NCI-H2081 treated with DMSO at 0.1 percent for 48 hours (cell line): ENCODE measurements around the gene PHPT1.
"Not testable (repeated sequence)": the region's sequence is repeated elsewhere in the genome, so short reads cannot be mapped to it uniquely, and the experiment has no call there.

Experiments used
- DNase-seq: peaks from one replicate; lab custom pipeline; 2025; lab: John Stamatoyannopoulos, UW

The PHPT1 gene

DNA sequence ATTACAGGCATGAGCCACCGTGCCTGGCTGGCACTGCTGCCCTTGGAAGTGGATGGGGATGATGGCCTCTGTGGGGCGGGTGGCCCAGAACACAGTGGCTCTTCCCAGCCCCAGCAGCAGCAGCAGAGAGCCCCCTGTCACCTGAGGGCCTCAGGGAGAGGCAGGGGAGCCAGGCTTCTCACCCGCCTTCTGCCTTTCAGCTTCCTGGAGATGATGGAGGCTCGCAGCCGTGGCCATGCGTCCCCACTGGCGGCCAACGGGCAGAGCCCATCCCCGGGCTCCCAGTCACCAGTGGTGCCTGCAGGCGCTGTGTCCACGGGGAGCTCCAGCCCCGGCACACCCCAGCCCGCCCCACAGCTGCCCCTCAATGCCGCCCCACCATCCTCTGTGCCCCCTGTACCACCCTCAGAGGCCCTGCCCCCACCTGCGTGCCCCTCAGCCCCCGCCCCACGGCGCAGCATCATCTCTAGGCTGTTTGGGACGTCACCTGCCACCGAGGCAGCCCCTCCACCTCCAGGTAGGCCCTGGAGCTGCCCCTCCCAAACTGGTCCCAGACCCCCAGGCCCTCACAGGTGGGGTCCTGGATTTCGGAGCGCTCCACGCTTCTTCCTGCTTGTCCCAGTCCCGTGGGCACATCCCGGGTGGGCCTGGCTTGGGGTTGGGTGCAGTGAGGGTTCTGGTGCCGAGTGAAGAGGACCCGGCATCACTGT is 11.9 kb upstream of the PHPT1 start:
- DNase-seq: no peak

DNA sequence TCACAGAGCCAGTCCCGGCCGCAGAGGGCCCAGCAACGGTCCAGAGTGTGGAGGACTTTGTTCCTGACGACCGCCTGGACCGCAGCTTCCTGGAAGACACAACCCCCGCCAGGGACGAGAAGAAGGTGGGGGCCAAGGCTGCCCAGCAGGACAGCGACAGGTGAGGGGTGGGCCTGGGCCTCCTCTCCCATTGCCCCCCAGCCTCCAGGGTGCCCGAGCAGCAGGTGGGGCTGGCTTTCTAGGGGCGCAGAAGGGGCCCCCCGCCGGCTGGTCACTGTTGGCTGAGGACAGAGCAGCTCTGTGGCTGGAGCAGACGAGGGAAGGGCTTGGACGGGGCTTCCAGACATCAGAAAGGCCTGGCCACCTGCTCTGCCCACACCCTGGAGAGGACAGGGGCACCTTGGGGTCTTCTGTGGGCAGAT is 11.3 kb upstream of the PHPT1 start:
- not testable (repeated sequence) for DNase-seq

DNA sequence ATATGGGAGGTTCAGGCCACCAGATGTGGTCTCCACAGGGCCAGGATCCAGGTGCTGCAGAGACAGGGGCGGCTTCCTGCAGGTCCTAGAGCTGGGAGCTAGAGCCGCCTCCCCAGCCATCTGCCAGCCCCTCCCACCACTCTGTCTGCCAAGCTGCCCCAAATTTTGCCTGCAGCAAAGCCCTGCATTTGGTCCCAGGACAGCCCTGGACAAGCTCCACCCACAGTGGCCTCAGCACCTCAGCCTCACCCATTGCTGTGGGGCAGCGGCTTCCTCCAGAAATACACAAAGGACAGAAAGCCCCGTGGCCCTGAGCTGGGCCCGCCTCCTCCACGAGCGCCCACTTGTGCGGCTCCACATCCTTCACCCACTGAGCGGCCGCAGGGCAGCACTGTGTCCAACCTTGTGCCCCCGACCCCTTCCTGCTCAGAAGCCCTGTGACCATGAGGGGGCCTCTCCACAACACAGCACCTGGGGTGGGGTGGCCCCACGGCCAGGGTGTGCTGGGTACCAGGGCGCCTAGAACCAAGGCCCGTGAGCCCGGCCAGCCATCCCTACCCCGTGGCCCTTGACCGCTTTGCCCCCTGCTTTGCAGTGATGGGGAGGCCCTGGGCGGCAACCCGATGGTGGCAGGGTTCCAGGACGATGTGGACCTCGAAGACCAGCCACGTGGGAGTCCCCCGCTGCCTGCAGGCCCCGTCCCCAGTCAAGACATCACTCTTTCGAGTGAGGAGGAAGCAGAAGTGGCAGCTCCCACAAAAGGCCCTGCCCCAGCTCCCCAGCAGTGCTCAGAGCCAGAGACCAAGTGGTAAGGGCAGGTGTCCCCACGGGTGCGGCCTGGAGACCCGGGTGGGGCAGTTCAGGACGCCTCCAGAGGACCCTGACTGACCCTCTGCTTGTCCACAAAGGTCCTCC is 10.6 kb upstream of the PHPT1 start:
- DNase-seq: no peak

DNA sequence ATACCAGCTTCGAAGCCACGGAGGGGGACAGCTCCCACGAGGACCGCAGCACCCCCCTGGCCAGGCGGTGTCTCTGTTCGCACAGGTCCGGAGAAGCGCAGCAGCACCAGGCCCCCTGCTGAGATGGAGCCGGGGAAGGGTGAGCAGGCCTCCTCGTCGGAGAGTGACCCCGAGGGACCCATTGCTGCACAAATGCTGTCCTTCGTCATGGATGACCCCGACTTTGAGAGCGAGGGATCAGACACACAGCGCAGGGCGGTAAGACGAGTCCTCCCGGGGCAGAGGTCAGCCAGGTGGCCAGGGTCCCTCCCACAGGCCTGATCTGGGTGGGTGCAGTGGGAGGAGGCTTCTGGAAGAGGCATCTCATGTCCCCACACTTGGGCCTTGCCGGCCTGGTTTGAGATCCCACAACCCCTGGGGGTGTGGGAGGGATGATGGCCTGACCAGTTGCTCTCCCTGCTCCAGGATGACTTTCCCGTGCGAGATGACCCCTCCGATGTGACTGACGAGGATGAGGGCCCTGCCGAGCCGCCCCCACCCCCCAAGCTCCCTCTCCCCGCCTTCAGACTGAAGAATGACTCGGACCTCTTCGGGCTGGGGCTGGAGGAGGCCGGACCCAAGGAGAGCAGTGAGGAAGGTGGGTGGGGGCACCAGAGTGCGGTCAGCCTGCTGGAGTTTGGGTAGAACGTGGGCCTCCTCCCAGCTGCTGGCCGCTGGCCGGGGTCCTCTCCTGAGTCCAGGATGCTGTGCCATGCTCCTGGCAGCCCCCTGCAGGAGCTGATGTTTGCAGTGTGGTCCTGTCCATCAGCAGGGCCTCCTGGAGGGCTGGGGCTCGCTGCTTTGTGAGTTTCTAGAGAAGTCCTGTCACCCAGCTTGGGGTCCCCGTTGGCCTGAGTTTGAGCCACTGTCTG is 9.7 kb upstream of the PHPT1 start:
- no peak for DNase-seq

GRCh38 chr9:136840140-136840876 is 8.9 kb upstream of the PHPT1 start:
- DNase-seq: no peak

DNA sequence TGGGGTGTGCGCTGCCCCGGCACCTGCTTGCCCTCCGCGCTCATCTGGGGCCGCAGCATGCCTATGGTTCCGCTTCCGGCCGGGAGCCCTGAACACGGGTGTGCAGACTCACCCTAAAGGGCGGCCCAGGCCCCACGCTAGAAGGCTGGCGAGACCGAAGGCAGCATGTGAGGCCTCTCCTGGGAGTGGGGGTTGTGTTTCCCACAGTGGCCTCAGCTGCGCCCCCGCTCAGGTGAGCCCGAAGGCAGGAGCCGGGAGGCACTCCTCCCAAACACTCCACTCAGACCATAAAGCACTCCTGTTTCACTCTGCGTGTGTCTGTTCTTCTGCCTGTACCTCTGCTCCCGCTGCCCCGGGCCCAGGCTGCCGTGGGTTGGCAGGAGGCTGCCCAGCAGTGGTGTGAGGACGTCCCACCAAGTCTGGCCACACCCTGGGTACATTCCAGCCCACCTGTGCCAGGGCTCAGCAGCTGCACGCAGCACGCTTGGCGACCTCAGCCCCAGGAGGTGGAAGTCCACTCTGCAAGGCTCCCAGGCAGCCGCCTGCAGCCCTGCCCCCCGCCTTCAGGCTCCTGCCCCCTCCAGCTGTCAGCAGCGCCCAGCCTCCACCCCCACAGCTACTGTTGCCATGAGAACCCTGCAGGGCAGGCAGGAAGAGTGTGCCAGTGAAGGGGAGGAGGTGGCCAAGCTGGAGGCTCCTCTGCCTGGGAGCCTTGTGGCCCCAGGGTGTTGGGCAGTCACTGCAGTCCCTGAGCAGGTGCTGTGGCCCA is 8.1 kb upstream of the PHPT1 start:
- peak; percentile 58 for DNase-seq

GRCh38 chr9:136841646-136842379 is 7.4 kb upstream of the PHPT1 start:
- not testable (repeated sequence) for DNase-seq

DNA sequence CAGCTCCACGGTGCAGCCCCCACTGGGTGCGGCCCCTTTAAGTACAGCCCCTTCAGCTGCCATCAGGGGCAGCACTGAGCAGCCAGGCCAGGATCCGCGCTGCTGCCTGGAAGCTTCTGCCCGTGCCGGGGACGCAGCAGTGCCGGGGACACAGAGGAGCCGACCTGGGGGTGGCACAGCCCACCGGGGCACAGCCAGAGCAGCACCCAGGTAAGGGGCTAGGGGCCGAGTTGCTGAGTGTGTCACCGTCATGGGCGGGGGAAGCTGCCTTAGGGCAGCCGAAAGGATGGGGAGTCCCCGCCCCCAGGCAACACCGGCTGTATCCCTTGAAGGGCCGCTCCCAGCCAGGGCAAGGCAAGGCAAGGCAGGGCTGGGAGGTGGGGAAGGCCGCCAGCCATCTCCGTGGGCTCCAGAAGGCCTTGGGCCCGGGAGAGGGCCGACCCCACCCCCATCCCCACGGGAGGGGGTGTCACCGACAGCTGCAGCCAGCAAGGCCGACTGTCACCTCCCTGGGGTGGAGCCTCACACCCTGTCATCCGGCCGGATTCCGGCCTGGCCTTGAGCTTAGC is 6.7 kb upstream of the PHPT1 start, which contains the start of gene AJM1:
Gene AJM1, plus strand, starts transcription at position 99 of the 569 bp plus-strand sequence. CDS start 1,937 bp downstream, outside the sequence.
- DNase-seq: peak; percentile 17

DNA sequence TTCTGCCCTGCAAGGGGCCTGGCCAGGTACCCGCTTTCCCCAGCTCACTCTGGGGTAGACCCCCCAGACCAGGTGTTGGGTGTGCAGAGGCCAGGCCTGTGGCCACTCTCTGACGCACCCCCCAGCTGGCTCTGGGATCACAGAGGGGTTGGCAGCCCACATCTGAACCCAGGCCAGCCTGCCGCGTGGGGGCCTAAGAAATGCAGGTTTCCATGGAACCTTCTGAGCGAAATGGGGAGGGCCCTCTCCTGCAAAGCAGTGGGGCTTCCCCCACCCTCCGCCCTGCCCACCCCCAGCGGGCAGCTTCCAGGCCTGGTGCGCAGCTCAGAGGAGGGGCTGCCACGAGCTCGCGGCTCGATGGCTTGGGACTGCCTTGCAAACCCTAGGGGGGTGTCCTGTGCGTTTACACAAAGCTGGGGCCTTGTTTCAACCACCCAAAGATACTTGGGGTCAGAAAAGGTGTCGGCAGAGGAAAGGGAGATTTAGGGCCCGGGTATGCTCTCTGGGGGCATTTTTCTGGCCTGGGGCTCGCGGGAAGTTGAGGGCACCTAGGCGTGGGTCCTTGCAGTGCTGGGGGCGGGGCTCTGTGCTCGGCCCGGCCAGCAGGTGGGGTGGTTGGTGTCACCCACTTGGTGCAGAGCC is 5.9 kb upstream of the PHPT1 start:
- not testable (repeated sequence) for DNase-seq

DNA sequence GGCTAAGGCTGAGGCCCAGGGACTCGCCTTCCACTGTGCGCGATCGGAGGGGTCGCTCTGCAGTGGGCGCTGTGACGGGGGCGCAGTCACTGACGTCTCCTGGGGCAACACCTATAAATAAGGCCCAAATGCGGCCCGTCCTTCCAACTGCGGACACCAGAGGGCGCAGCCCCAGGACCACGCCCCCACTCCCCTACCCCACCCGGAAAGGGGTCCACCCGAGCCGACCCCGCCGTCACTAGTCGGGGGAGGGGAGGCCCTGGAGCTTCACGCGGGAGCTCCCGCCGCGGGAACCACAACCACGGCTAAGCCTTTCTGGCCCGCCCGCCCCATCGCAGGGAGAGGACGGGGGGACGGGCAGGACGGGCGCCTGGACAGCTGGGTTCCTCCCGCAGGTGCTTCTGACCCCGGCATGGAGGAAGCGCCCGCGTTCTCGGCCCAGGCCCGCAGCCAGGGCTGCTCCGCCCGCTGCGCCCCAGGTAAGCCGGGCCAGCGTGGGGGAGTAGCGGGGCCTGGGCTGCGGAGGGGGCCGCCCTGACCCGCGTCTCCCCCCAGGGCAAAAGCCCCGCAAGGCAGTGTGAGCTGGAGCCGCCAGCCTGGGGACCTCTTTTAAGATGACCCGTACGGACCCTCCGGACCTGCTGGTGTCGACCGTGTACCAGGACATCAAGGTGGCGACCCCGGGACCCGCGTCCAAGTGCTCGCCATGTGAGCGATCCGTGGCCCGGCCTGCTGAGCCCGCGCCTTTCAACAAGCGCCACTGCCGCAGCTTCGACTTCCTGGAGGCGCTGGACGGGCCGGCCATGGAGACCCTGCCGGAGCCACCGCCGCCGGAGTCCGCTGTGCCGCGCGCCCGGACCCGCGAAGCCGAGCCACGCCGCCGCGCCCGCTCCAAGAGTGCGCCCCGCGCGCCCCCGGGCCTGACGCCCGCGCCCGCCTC is 5.1 kb upstream of the PHPT1 start:
- not testable (repeated sequence) for DNase-seq

DNA sequence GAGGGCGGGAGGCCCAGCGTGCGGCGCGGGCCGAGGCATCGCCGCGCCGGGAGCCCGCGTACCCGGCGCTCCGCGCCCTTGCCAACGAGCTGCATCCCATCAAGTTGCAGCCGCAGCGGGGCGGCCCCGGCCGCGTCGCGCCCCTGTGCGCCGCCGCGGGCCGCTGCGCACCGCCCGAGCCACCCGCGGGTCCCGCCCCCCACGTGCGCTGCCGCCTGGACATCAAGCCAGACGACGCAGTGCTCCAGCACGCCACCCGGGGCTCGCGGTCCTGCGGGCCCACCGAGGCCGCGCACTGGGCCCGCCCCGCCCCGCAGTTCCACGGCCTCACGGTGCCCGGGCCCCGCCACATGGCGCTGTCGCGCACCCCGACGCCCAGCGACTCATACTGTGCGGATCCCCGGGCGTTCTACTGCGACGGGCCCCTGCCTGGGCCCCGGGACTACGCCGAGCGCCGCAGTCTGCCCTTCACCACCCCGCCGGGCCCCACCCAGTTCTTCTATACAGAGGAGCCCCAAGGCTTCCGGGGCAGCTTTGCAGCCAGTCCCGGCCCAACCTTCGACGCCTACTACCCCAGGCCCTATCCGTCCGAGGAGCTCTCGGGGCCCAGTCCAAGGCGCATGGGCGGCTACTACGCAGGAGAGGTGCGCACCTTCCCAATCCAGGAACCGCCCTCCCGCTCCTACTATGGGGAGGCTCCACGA is 4.3 kb upstream of the PHPT1 start:
- DNase-seq: no peak

GRCh38 chr9:136845465-136846260 is 3.5 kb upstream of the PHPT1 start:
- DNase-seq: no peak

DNA sequence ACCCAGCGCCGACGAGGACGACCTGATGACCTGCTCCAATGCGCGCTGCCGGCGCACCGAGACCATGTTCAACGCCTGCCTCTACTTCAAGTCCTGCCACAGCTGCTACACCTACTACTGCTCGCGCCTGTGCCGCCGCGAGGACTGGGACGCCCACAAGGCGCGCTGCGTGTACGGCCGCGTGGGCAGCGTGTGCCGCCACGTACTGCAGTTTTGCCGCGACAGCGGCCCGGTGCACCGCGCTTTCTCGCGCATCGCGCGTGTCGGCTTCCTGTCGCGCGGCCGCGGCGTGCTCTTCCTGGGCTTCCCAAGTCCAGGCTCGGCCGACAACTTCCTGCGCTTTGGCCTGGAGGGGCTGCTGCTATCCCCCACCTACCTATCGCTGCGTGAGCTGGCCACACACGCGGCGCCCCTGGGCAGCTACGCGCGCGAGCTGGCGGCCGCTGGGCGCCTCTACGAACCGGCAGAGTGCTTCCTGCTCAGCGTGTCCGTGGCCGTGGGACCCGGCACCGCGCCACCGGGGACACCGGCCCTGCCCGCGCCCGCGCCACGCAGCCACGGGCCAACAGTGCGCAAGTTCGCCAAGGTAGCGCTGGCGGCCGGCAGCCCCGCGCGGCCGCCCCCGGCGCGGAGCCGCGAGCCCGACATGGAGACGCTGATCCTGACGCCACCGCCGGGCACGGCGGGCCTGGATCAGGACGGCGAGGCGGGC is 2.7 kb upstream of the PHPT1 start:
- no peak for DNase-seq

- DNase-seq: no peak
Observed at GRCh38 chr9:136847088-136847825, 2.0 kb upstream of the PHPT1 start.

GRCh38 chr9:136847826-136848392 is 1.3 kb upstream of the PHPT1 start:
- no peak for DNase-seq
